ENCODE measurements around the gene SPATA19.

The SPATA19 gene

DNA sequence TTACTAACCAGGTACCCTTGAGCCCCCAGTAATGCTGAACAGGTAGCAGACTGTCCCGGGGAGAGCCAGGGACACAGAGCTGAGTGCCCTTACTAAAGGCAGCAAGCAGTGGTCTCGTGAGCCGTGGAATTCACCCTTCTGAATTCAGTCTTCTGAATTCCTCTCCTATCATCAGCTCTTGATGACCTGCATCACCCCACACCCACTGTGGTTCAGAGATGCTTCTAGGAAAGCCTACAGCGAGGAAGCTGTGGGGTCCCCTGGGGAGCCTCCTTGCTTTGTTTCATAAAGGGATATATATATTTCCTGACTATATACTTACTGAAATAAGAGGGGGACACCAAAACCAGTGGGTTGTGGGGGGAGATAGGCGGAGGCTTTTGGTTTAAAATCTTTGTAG is 2.6 kb downstream of the SPATA19 start:
- Histone ChIP-seq H3K27me3 (no peaks in the 10 kb centered on the region), H3K36me3 (no peaks in the 10 kb centered on the region), H3K4me1 (peaks cover 0 to 23% (median 17%) of the 10 kb centered on the region in 10 experiments; a peak in 15 of 20 replicates), H3K9me3 (replicated peaks in 1 of 11) (peaks cover 5 to 25% (median 14%) of the 10 kb centered on the region in 11 experiments), H3K4me2 (peak overlapping the region in 9 of 11 experiments; percentile 11 to 71 (median 56); a peak in 15 of 22 replicates), H3K27ac (no peak overlapping the region), H4K20me1 (no peaks in the 10 kb centered on the region), H3K4me3 (no peak overlapping the region), H3K9ac (no peak overlapping the region)
- no peak for TF ChIP-seq Cebpa-rat (IDR thresholded peaks at IDR 0.05)

DNA sequence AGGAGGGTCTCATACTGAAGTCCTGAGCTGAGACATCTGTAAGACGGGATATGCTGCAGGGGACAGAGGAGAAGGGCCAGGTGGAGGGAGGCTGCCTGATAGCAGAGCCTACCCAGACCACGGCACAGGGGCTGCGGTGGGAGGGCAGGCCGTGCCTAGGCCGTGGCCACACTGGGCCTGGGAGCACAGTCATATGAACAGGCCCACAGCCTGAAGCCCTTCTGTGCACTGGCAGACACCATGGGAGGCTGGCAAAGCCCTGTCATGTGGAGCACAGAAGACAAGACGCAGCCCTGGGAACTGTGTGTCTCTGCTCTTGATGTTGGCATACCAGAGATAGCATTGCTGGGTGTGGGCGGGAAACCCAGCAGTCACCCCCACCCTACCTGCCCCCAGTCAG is 3.3 kb downstream of the SPATA19 start:
- TF ChIP-seq Cebpa-rat (IDR thresholded peaks at IDR 0.05): no peak
- H3K4me2 ChIP-seq: peak overlapping the region in 7 of 11 experiments; percentile 15 to 71 (median 56); a peak in 11 of 22 replicates

DNA sequence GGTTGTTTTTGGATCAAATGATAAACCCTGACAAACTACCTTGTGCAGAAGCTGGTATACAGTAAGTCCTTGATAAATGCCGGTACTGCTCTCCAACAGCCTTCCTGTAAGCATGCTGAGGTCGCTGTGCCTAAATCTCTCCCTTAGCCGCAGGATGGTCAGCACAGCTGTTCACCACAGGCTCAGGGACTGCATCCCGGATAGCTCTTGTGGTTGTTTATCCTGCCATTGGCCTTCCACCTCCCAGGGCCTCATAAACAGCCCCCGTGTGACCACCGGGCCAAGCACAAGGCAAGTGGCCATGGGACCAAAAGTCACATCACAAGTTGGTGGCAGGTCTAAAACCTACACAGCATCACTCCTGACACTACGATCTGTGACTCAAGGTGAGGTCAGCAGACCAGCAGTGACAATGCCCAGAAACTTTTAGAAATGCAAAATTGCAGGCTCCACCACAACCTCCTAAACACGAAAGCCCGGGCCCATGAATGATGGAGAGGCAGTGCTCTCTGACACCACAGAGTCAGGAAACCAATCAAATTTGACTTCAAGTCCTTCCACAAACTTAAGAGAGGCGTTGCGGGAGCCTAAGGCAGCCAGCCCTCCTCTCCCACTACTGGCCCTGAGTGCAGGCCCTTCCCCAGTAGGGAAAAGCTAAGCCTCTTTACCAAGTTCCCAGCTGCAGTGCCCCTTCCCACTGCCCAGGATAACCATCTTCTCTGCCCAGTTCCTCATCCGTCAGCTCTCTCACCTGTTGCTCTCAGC is 3.9 kb downstream of the SPATA19 start:
- peaks cover 12 to 23% (median 15%) of the 10 kb centered on the region in 11 experiments for H3K9me3 ChIP-seq (replicated peaks in 1 of 11)
- TF ChIP-seq Cebpa-rat (IDR thresholded peaks at IDR 0.05): no peak
- peaks cover 0 to 23% (median 17%) of the 10 kb centered on the region in 10 experiments; a peak in 15 of 20 replicates for H3K4me1 ChIP-seq
- H3K27ac ChIP-seq: no peak overlapping the region
- no peaks in the 10 kb centered on the region for H3K36me3 ChIP-seq
- H3K27me3 ChIP-seq: no peaks in the 10 kb centered on the region
- no peak overlapping the region for H3K4me3 ChIP-seq
- peak overlapping the region in 2 of 11 experiments; percentile 64 to 71; a peak in 1 of 22 replicates for H3K4me2 ChIP-seq
- no peaks in the 10 kb centered on the region for H4K20me1 ChIP-seq
- no peak overlapping the region for H3K9ac ChIP-seq

More for the DNA sequence above, 3.3 kb downstream of the SPATA19 start:
- Histone ChIP-seq H3K36me3 (no peaks in the 10 kb centered on the region), H3K4me1 (peaks cover 0 to 23% (median 17%) of the 10 kb centered on the region in 10 experiments; a peak in 15 of 20 replicates), H3K27me3 (no peaks in the 10 kb centered on the region), H4K20me1 (no peaks in the 10 kb centered on the region), H3K27ac (no peak overlapping the region), H3K4me3 (no peak overlapping the region), H3K9ac (no peak overlapping the region), H3K9me3 (replicated peaks in 1 of 11) (peaks cover 12 to 25% (median 14%) of the 10 kb centered on the region in 11 experiments)

DNA sequence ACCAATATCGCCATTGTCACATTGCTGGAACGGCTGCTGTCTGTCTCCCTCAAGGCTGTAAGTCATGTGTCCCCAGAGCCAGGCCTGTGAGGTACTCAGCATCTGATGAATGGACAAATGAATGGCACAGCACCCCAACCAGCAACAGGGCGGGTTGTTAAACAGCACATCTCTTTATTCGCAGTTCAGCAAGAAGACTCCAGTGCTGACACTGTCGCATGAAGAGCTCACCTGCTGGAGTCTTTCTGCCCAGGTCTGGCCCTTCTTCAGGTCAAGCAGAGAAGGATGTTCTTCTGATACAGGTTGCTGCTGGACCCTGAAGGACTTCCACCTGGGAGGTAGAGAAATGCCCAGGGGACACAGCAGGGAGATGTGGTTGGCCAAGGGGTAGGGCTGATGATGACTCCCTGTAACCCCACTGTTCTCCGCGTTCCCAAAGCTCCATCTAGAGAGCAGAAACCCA is 4.8 kb downstream of the SPATA19 start:
- no peaks in the 10 kb centered on the region for H3K27me3 ChIP-seq
- H4K20me1 ChIP-seq: no peaks in the 10 kb centered on the region; a peak in 1 of 22 replicates
- H3K9me3 ChIP-seq (replicated peaks in 1 of 11): peaks cover 12 to 15% (median 14%) of the 10 kb centered on the region in 11 experiments
- H3K4me3 ChIP-seq: no peak overlapping the region
- H3K9ac ChIP-seq: no peak overlapping the region
- no peak overlapping the region for H3K27ac ChIP-seq
- no peaks in the 10 kb centered on the region for H3K36me3 ChIP-seq
- H3K4me1 ChIP-seq: peaks cover under 1 to 29% (median 22%) of the 10 kb centered on the region in 10 experiments; a peak in 17 of 20 replicates
- H3K4me2 ChIP-seq: no peak overlapping the region
- TF ChIP-seq Cebpa-rat (IDR thresholded peaks at IDR 0.05): no peak

DNA sequence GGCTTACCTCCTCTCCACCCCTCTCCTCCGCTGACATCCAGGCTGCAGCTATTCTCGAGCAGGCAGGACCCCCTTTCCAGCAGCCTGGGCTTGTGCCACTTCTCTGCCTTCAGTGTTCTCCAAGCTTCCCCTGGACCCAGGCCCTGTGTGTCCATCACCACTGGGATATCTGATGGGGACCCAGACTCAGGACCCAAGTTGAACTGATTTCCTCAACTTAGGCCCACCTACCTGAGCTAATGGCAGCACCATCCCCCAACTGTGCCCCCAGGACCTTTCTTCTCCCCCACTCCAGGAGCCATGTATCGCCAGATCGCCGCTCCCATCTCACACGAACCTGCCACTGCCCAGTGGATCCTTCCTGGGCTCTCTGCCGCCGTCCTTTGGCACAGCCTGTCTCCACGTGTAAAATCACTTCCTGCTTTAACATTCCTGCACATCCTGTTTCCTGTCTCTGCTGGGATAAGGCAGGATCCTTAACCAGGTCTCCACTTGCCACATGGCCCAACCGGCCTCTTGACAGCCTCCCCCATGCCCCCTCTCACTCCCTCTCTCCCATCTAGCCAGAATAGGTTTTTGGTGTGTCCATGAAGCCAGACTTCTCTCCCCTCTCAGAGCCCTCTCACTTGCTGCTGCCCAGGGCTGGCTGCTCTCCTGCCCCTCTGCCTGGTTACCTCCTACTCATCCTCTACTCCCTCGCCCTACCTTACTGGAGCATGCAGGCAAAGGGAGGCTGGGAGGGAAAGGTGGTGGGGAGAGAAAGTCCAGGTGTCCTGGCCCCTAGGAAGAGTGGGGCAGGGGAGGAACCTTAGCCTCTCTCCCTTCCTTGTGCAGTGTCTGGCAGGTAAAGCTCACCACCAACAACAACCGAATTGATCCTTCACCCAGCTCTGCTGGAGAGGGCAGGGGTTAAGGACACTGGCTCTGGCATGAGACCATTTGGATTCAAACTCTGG is 9.4 kb downstream of the SPATA19 start:
- no peaks in the 10 kb centered on the region for H3K36me3 ChIP-seq
- H3K9ac ChIP-seq: peak overlapping the region in 4 of 11 experiments; percentile 9 to 43 (median 37); a peak in 3 of 22 replicates
- H3K4me3 ChIP-seq: no peak overlapping the region
- peak overlapping the region in 10 of 11 experiments; percentile 8 to 64 (median 51); a peak in 16 of 22 replicates for H3K4me2 ChIP-seq
- H4K20me1 ChIP-seq: peaks cover 0 to 8% (median 0%) of the 10 kb centered on the region in 11 experiments; a peak in 2 of 22 replicates
- no peaks in the 10 kb centered on the region for H3K27me3 ChIP-seq
- H3K4me1 ChIP-seq: peaks cover 4 to 27% (median 14%) of the 10 kb centered on the region in 10 experiments; a peak in 18 of 20 replicates
- H3K9me3 ChIP-seq (replicated peaks in 1 of 11): peaks cover 11 to 15% (median 13%) of the 10 kb centered on the region in 11 experiments
- TF ChIP-seq Cebpa-rat (IDR thresholded peaks at IDR 0.05): no peak
- H3K27ac ChIP-seq: peak overlapping the region in 3 of 11 experiments; percentile 2 to 39 (median 20); a peak in 2 of 22 replicates

DNA sequence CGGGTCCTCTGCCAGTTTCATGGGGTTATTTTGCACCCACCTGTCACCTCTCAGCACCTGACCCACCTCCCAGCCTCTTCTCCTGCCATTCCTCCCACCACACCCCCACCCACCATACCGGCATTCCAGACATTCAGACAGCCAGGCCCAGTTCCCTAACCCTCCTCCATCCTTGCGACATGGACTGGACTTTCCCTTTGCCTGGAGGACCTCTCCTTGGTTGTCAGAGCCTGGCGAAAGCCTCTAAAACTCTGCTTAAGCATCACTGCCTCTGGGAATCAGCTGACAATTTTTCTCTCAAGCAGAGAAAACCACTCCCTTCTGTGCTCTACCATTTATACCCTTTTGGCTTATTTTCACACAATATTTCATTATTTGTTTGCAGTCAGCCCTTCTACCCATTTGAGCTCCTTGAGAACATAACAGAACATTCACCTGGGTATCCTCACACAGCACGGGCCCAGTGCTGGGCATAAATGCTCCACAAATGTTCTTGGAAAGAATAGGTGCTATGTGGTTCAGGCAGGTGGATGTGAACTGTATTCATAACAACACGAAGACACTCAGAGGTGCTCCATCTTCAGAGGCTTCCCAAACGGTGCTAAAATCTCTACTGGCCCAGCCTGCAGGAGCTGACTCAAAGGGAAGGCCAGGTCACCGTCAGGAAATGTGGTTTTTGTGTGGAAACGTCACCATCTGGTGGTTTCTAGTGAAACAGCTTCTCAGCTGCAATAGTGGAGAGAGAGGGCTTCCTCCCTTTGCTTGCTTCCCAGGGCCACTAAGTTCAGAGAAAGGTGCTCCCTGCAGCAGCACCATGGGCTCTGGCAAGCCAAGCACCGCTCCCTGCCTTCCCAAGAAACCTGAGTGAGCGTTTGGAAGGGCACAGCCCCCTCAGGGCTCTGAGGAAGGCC is 10.4 kb downstream of the SPATA19 start:
- peaks cover 4 to 28% (median 14%) of the 10 kb centered on the region in 10 experiments; a peak in 18 of 20 replicates for H3K4me1 ChIP-seq
- H4K20me1 ChIP-seq: peaks cover 0 to 8% (median 0%) of the 10 kb centered on the region in 11 experiments; a peak in 2 of 22 replicates
- H3K27me3 ChIP-seq: no peaks in the 10 kb centered on the region
- peaks cover 11 to 15% (median 13%) of the 10 kb centered on the region in 11 experiments for H3K9me3 ChIP-seq (replicated peaks in 1 of 11)
- no peak overlapping the region for H3K4me3 ChIP-seq
- H3K27ac ChIP-seq: peak overlapping the region in 3 of 11 experiments; percentile 2 to 39 (median 20); a peak in 2 of 22 replicates
- H3K36me3 ChIP-seq: no peaks in the 10 kb centered on the region
- peak overlapping the region in 3 of 11 experiments; percentile 34 to 43 (median 40); a peak in 4 of 22 replicates for H3K9ac ChIP-seq
- H3K4me2 ChIP-seq: peak overlapping the region in 10 of 11 experiments; percentile 8 to 64 (median 51); a peak in 16 of 22 replicates
- TF ChIP-seq Cebpa-rat (IDR thresholded peaks at IDR 0.05): no peak

DNA sequence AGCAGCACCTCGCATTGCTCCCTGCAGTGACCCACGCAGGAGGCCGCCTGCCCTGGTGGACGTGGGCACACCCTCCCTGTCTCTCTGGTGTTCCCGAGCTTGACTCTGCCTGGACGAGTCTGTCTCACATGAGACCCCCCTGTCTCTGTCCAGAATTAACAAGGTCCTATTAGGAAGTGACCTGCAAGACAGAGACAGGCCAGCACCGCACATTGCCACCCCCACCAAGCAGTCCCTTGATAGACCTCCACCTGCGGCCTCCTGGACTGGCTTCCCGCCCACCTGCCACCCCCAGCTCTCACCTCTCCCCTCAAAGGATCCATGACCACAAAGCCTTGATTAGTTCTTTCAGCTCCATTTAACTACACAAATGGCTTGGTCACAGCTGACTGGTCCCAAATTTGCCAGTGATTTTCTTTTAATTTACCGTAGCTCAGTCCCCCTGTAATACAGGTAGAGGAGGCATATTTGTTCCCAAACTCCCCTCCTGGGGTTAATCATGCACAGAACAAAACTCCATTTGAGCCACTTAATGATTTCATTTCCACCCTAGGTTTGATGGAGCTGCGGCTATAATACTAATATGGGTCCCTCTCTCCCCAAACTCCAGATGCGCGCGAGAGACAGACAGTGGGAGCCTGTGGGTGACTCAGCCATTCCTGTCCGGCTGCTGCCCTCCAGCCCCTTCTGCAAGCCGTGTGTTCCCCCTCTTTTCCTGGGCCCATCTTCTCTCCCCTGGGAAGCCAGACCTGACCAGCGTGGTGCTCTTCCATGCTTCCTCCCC is 11.2 kb downstream of the SPATA19 start:
- Histone ChIP-seq H3K27ac (no peak overlapping the region), H3K4me2 (peak overlapping the region in 1 of 11 experiments; percentile 12; a peak in 1 of 22 replicates), H4K20me1 (peaks cover 0 to 8% (median 0%) of the 10 kb centered on the region in 11 experiments; a peak in 2 of 22 replicates), H3K9ac (no peak overlapping the region), H3K9me3 (replicated peaks in 1 of 11) (peaks cover 11 to 15% (median 13%) of the 10 kb centered on the region in 11 experiments), H3K4me3 (no peak overlapping the region), H3K4me1 (peaks cover 4 to 28% (median 14%) of the 10 kb centered on the region in 10 experiments; a peak in 18 of 20 replicates), H3K27me3 (no peaks in the 10 kb centered on the region), H3K36me3 (no peaks in the 10 kb centered on the region)
- no peak for TF ChIP-seq Cebpa-rat (IDR thresholded peaks at IDR 0.05)

All from BLaER1 treated with 17β-estradiol and CSF1 and Interleukin-3, amounts not matched to agents 10 nM and 100 nM (cell line).